HTR-8/SVneo (cell line): ENCODE data around the gene IL31.

Experiments
- DNase-seq: peaks from one replicate; pipeline ENCODE4 v3.0.0; 2011; ENCODE audit warnings: low spot score, mixed read lengths; ENCODE audit not compliant: insufficient read length
- FAIRE-seq: peaks from 2 replicates; lab custom pipeline; 2011; peaks lifted over from hg19 to GRCh38; lab: Jason Lieb, UNC

Gene IL31

DNA sequence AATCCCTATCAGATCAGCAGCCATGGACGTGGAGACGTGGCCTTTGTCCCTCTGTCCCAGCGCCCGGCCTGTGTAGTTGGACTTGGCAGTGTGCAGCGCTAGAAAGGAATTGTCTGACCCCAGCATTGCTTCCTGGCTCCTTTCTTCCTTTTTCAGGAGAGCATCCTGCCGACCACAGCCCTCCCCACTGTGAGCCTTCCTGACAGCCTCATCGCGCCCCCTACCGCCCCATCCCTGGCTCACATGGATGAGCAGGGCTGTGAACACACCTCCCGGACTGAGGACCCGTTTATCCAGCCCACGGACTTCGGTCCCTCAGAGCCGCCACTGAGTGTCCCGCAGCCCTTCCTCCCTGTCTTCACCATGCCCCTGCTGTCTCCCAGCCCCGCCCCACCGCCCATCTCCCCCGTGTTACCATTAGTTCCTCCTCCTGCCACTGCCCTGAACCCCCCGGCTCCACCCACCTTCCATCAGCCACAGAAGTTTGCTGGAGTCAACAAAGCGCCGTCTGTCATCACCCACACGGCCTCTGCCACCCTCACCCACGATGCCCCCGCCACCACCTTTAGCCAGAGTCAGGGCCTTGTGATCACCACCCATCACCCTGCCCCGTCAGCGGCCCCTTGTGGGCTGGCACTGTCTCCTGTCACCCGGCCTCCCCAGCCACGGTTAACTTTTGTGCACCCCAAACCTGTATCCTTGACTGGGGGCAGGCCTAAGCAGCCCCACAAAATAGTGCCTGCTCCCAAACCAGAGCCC is 40.6 kb downstream of the IL31 start:
- FAIRE-seq (no peak), DNase-seq (no peak)

DNA sequence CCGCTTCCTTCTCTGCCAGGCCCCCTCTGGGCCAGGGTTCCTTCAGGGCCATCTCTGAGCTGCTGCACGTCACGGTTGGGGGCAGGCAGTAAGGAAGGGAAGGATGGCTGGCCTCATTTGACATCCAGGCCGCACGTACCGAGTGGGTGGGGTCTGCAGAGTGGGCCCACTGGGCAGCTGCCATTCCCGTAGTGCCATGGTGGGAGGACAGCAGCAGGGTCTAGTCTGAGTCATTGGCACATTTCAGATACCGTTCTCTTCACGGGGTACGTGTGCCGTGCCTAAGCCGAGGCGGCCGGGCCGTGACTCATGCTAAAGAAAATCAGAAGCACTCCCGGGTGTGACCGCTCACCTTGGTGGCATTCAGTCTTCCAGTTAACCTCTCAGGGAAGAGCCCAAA is 43.9 kb downstream of the IL31 start:
- peak; percentile 78 for DNase-seq
- peak; percentile 92 for FAIRE-seq

DNA sequence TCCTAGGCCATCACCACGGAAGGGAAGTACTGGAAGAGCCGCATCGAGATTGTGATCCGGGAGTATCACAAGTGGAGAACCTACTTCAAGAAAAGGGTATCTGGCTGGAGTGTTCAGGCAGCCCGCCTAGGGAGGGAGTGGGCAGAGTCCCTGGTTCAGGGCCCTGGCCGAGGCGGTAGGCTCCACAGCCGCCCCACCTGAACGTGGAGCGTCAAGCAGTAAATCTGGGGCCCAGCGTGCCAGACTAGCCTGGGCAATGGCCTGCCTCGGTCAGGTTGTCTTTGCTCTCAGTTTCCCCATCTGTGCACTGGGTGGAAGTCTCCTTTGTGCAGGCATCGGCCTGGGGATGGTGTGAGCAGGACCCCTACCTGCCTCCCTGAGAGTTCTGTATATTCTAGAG is 44.9 kb downstream of the IL31 start:
- DNase-seq (no peak), FAIRE-seq (no peak)

DNA sequence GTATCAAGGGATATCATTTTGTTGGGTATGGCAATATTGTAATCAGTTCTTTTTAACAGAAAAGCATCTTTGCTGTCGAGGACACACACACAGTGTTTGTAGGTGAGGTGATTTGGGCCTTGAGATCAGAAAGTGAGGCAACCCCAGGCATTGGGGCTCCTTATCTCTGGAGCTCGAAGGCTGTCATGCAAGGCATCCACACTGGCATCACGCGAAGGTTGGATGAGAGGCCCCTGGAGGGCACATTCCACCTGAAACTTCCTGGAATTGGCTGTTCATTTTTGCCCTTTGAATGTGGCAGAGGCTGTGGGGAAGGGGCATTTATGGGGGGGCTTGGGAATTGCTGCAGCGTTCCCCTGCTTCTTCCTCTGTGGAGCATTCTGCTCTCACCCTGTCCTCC is 45.5 kb downstream of the IL31 start:
- no peak for DNase-seq
- FAIRE-seq: no peak

DNA sequence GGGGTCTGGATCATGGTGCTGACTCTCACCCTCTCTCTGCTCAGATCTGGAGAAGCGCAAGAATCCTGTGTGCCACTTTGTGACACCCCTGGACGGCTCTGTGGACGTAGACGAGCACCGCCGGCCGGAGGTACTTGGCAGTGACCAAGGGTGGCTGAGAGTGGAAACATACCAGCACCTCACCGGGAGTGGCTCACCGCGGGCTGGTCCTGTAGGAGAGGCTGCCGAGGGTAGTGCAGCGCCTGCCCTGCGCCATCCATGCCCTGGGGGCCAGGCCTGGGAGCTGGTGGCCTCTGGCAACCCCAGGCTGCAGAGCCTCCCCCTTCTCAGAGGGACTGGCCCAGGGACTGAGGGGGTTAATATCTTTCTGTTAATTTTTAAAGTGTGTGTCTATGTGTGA is 46.2 kb downstream of the IL31 start:
- DNase-seq: no peak
- FAIRE-seq: no peak

DNA sequence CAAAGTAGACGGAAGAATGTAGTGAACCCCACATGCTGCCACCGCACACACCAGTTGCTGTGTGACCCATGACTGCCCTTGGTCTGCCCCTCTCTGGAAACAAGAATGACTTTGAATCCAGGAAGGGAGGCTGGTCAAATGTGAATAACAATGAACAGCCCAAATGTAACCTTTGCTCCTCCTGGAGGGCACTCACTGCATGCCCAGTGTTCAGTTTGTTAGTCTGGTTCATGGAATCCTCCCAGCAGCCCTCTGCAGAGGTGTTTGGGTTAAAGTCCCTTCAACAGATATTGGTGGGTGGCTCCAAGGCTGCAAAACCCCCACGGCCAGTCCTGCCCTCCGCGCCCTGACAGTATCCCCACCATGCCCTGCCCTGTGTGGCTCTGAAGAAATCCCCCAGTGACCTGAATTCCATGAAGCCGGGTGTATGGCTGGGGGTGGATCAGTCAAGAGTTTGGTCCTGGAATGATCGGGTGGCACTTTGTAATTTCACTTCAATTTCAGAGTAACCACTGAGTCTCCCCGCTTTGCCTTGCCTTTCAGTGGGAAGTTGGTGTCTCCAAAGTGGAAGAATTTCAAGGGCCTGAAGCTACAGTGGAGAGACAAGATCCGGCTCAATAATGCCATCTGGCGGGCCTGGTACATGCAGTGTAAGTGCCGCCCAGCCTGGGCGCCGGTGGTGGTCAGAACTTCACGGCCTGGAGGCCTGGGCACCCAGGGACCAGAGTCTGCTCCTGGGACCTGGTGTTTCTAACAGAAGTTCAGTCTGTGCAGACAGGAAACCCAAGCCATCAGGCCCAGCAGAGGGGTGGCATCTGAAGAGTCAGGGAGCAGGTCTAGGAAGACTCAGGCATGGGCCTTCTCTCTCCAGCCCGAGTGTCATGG is 47.1 kb downstream of the IL31 start:
- DNase-seq (no peak), FAIRE-seq (no peak)

DNA sequence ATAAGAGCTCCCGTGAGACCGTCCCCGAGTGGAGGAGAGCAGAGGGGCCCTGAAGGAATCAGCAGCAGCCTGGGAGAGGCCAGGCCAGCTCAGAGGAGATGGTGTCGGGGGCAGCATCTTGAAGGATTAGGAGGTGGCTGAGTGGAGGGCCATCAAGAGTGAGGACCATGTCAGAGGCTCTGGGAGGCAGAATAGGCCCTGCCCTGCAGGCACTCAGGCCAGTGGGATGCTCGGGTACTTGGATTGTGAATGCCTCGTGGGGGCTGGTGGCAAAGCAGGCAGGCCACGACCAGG is 47.7 kb downstream of the IL31 start:
- FAIRE-seq (no peak), DNase-seq (no peak)

DNA sequence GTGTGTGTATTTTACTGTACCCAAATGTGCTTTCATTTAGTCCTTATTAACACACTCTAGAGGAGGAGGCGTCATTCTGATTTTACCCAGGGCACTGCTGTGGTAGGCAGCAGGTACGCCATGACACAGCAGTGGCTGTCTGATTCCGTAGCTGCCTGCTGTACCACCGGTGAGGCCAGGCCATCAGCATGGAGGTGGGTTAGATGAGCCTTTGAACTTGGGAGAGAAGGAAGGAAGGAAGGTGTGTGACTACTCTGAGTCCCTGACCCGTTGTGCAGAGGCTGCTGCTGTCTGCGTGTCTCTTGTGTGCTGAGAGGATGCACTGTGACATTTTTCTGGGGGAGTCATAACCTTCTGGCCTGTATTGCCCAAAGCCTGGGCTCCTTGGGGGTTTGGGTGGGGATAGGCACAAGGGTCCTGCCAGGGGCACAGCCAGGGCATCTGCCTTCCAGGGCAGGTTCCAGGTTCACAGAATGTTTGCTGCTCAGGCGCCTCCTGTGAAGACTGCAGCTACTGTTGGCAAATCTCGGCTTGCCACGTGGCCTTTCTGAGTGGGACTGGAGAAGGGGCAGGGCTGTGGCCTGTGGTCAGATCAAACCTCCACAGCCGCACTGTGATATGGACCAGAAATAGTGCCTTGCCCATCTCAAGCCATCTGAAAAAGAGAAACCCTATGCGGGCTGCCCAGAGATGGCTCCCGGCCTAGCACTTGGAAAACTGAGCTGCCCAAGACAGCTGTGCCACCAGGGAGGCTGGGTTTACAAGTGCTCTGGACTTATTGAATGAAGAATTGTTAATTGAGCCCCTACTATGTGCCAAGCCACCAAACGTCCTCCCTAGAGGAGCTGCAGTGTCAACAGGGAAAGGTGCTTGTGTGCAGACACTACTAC is 48.3 kb downstream of the IL31 start:
- no peak for DNase-seq
- no peak for FAIRE-seq

DNA sequence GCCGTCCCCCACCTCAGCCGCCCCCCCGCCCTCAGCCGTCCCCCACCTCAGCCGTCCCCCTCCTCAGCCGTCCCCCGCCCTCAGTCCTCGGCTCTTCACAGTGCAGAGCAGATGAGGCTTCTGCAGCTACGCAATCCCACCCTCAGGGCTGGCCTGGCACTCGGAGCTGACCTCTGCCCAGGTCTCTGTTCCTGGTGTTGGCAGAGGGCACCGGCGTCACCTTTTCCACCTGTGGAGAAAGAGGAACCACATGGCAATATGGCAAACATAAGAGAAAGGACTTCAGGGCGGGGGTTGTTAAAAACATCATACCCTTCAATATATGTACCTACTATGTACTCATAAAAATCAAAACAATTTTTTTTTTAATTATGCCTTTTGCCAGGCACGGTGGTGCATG is 49.7 kb downstream of the IL31 start:
- no peak for DNase-seq
- no peak for FAIRE-seq

DNA sequence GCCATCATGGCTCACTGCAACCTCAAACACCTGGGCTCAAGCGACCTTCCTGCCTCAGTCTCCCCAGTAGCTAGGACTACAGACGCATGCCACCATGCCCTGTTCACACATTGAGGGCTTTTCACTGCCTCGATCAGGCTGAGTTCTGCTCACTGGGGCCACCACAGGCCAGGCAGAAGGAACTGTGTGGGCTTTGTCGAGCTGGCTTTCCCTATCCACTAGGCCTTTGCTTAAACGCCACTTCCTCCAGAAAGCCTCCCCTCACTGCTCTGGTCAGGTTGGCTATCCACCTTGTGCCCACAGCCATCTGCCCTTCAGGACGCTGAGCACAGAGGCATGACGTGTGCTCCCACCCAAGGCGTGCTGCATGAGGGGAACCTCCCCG is 50.3 kb downstream of the IL31 start:
- FAIRE-seq: no peak
- DNase-seq: no peak

DNA sequence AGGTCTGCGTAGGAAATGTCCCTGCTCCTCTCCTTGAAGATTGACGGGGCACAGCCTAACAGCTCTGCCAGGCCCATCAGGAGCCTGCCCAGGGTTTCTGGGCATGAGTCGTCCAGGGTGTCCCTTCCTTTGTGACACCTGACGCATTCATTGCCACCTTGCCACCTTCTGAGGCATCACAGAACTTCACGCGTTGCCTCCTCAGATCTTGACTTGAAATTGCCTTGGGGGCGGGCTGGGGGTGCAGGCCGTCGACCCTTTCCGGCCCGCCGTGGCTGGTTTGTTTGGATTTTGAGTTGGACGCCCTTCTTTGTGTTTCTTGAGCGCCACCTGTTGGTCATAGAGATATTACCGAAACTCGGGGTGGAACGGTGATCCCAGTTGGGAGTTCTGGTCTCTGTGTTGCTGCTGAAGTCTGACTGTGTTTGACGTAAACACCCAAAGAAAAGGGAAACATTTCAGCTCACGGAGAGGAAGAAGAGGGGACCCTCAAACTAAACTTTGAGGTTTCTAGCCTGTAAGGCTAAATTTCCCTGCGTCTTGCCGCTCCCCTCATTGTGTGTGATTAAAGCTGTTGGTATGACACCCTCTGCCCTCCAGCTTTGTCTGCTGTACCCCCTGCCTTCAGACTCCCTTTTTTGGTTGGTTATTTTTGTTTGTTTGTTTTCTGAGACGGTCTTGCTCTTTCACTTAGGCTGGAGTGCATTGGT is 50.8 kb downstream of the IL31 start:
- DNase-seq: peak; percentile 71

More for the DNA sequence above, 50.8 kb downstream of the IL31 start:
- FAIRE-seq: no peak
